Measurements from ENCODE around the gene OR10H5.

DNA sequence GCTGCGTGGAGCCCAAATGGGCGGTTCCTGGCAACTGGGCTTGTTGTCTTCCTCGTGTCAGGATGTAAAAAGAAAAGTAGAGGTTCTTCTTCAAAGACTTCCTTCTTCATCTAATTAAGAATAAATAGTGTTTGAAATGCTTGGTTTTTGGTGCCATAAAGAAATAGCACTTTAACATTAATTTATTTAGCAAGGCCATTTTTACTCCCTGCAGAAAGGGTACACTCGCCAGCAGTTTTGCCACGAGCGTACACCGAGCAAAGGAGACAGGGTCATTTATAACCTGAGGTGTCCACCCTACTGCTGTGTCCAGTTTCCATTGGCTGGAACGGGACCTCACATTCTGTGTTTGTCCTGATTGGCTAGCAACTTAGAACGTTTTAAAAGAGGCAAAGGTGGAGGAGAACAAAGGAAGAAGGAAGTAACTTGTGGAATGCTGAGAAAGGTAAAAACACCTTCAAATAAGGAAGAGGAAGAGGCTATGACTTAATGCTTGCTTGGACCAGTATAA lies 49.8 kb downstream of the OR10H5 start:
- TF ChIP-seq CTCF (IDR thresholded peaks at IDR 0.05; ENCODE audit: low read depth, low read length, poor library complexity, severe bottlenecking) (no peak), EZH2phosphoT487 (IDR thresholded peaks at IDR 0.05; ENCODE audit: borderline replicate concordance, low read length) (no peak)

All from DOHH2 (cell line).